GM12875 (cell line): Measurements from ENCODE around the gene CTU2.

ENCODE experiments used
- H3K4me3 ChIP-seq: one replicate; pipeline ENCODE4 v1.5.1; 2011; ENCODE audit warnings: low read depth, low read length, control low read depth
- CTCF ChIP-seq: IDR thresholded peaks from 2 replicates; pipeline ENCODE4 v1.5.1; 2011; ENCODE audit warnings: low read depth, mild to moderate bottlenecking, control low read depth, inconsistent platforms, low read length, moderate library complexity, borderline replicate concordance; ENCODE audit not compliant: insufficient read depth

CTU2 gene

GRCh38 chr16:88687254-88687576 lies 19.1 kb upstream of the CTU2 start:
- H3K4me3 ChIP-seq = no peak overlapping the region
- TF ChIP-seq CTCF = no peak

DNA sequence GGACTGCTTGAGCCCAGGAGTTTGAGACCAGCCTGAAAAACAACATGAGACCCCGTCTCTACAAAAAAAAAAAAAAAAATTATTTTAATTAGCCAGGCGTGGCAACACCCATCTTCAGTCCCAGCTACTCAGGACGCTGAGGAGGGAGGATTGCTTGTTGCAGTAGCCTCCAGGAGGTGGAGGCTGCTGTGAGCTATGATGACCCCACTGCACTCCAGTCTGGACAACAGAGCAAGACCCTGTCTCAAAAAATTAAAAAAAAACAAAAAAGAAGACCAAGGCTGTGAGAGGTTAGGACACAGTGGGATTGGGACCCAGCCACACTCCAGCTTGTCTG lies 18.7 kb upstream of the CTU2 start:
- TF ChIP-seq CTCF = no peak
- H3K4me3 ChIP-seq = no peak overlapping the region

DNA sequence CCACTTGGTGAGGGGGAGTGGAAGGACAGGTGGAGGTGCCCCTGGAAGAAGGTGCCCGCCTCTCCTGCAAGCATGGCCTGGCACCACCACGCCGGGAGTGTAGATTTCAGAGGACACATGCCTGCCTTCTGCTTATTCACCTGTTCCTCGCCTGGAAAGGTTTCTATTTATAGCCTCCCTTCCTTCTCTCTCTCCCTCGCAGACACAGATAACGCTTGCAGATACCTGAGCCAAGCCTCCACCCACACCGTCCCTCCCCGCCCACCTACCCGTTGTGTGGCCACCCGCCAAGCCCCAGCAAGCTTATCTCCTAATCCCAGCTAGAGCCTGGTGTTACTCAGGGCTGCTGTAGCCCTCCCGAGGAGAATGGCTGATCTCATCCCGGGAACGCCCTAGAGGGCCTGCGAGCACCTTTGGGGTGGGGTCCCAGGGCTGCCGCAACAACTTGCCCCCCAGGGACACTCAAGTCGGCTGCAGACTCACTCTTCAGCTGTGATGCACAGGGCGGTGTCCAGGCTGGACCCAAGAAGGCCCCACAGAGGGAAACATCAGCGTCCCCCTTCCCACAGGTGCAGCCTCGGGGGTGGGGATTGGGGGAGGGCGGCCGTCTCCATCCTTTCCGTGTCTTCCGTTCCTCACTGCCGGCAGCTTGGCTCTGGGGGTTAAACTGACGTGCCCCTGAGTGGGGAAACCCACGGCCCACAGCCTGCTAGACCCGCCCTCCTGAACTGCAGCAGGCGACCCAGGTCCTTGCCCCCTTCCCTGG lies 18.1 kb upstream of the CTU2 start:
- no peak for TF ChIP-seq CTCF
- H3K4me3 ChIP-seq = no peak overlapping the region

DNA sequence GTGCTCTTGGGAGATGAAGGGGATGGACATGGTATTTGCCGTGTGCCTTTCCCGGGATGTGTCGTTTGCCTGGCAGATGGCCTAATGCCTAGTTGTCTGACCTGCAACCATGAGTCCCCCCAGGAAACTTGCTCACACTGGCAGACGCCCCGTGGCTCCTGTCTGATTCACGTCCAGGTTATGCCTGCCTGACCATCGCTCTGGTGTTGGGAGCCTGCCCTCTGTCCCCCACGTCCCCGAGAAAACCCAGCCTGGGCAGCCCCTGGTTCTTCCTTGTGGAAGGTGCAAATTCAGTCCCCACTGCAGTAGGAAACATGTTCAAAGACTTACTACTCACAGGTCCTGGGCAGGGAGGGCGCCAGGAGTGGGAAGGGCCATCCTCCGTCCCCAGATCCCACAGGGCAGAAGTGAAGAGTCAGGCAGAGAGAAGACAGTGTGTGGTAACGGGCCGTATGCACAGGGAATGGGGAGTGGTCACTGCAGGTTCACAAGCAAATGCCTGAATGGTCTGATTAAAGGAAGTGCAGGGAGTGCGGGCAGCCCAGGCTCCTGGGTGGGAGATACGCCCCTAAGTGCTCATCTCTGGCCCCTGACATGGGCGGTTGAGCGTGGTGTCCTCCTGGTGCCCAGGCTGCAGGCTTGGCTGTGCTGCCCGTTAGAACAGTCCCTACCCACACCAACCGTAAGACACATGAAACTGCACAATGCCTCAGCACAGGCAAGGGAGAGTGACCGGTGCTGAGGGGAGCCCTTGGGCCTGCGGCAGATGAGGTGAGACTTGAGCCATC lies 15.8 kb upstream of the CTU2 start:
- TF ChIP-seq CTCF = no peak
- H3K4me3 ChIP-seq = no peak overlapping the region

- TF ChIP-seq CTCF = no peak
- H3K4me3 ChIP-seq = no peak overlapping the region
Observed at GRCh38 chr16:88691129-88691813, 15.0 kb upstream of the CTU2 start.

DNA sequence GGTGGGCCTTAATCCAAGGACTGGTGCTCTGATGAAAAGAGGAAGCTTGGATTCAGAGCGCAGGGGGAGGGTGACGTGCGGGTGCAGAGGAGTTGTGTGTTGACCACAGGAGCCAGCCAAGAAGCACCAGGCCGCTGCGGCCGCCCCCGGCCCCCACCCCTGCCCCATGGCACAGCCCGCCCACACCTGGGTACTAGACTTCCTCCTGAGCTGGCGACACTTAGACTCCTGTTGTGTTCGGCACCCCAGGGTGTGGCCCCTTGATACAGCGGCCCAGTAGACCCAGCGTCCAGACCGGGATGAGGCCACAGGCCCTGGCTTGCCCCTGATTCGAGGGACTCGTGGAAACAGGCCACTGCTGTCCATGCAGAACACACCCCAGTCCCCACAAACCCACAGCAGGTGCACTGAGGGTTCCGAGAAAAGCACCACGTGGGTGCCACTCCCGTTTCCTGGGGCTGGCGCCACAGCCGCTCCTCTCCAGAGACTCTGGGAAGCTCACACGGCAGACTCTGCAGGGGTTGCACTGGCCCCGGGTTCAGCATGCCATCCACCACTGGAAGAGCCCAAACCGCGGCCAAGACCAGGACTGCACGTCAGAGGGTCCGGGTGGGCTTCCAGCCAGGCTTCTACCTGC lies 14.3 kb upstream of the CTU2 start:
- H3K4me3 ChIP-seq = no peak overlapping the region
- no peak for TF ChIP-seq CTCF
